WTC11 (cell line): ENCODE measurements around the gene PEX7.

Experiments used
- CTCF ChIP-seq: fragments of 200-600 bp; IDR thresholded peaks from 2 replicates; pipeline ENCODE4 v1.8.0; 2022; ENCODE audit warnings: antibody characterized with exemption
- JUN ChIP-seq: sonication (generic); formaldehyde crosslinking; IDR thresholded peaks from 2 replicates; pipeline ENCODE4 v1.8.0; 2023; ENCODE audit warnings: mild to moderate bottlenecking, missing genetic modification reagents
- NR1H2 ChIP-seq: sonication (generic); formaldehyde crosslinking; IDR thresholded peaks from 2 replicates; pipeline ENCODE4 v1.9.0; 2021; ENCODE audit warnings: mild to moderate bottlenecking, moderate library complexity, missing genetic modification reagents
- TEAD1 ChIP-seq: sonication (generic); formaldehyde crosslinking; IDR thresholded peaks from 2 replicates; pipeline ENCODE4 v1.8.0; 2022; ENCODE audit warnings: mild to moderate bottlenecking, missing genetic modification reagents

- TF ChIP-seq TEAD1 (no peak), CTCF (no peak), JUN (CRISPR knock-in tag) (no peak), NR1H2 (no peak)
These were observed 101.7 kb downstream of the PEX7 start for GRCh38 chr6:136923954-136924673.
